Psoas muscle (tissue), 8 donors: ENCODE measurements around the gene RPL22. TPM values are rescaled to one million over a fixed set of nuclear protein-coding genes. Genes with fewer than 3 reads are reported as not detected.

Experiments
- ATAC-seq, 4 donors: fragments of 200-7000 bp; cut with Tn5 transposase; one replicate each; pipeline ENCODE4 v1.9.1; 2020; ENCODE audit warnings: moderate library complexity in 3 of 4, mild to moderate bottlenecking in 2 of 4
- DNase-seq, 2 donors: peaks; one replicate each; pipeline ENCODE4 v3.0.0-alpha.2; 2020
- H3K27ac ChIP-seq: fragments of 200-600 bp; one replicate; pipeline ENCODE4 v1.8.0; 2022
- H3K27me3 ChIP-seq, 3 donors: fragments of 200-600 bp in 1 of 3; one replicate each; pipeline versions ENCODE4 v1.6.1 to v1.8.0; 2013 to 2022; ENCODE audit warnings: low read length in 2 of 3, mild to moderate bottlenecking in 2 of 3, moderate library complexity in 1 of 3; ENCODE audit not compliant: insufficient read depth in 3 of 3
- H3K36me3 ChIP-seq, 2 donors: fragments of 200-600 bp in 1 of 2; one replicate each; pipeline versions ENCODE4 v1.6.1 to v1.8.0; 2013 to 2022; ENCODE audit warnings: low read depth in 1 of 2, mild to moderate bottlenecking in 1 of 2, moderate library complexity in 1 of 2; ENCODE audit not compliant: insufficient read depth in 1 of 2
- H3K4me1 ChIP-seq: fragments of 200-600 bp; one replicate; pipeline ENCODE4 v1.8.0; 2022
- H3K4me3 ChIP-seq: fragments of 200-600 bp; one replicate; pipeline ENCODE4 v1.8.0; 2022; ENCODE audit warnings: mild to moderate bottlenecking
- H3K9me3 ChIP-seq: fragments of 200-600 bp; one replicate; pipeline ENCODE4 v1.8.0; 2022
- WGBS, 3 donors: extraction: QIAGEN DNeasy Blood & Tissue Kit; methylation state at CpG; one replicate each; pipeline versions ENCODE4 v1.1.6 to v1.1.7; 2013; 5-methylcytosine and 5-hydroxymethylcytosine counted together
- intact Hi-C, 2 donors: fragments of 100-400 bp; cut with DNase I; formaldehyde crosslinking; loops; one replicate each; pipeline versions ENCODE4 v1.11.0 to v1.14.2; 2022
- polyA plus RNA-seq, 3 donors: library from polyadenylated mRNA; stranded (reverse); fragments of 200-250 nt; gene quantifications; one replicate each; pipeline ENCODE4 v1.2.3, GENCODE V29; 2013
- total RNA-seq, 4 donors: library from RNA; stranded (reverse); fragmentation: NEBNext Ultra II Directional in 2 of 4; extraction: Animal tissue kit (Norgen Biotek cat#: 25700) in 2 of 4; gene quantifications; one replicate each; pipeline versions ENCODE4 v1.2.1 to v1.2.4, GENCODE V29; 2021 to 2023
- TF ChIP-seq, protein P1 (sequence below): fragments of 200-600 bp; IDR thresholded peaks from one replicate; pipeline ENCODE4 v1.8.0; 2022; ENCODE audit warnings: antibody characterized with exemption
- donor health status: healthy with polysubstance abuse.
- donor health status: DM: no; HTN: no; CAD: no; lungs with moderate emphysema.
- donor health status: Bipolar disorder and iron deficiency.
- donor health status: healthy.
- donor health status: DM: yes; HTN: yes; CAD: no.
- donor health status: DM: no; HTN: no; CAD: no.
- donor health status: DM: no; HTN: no; CAD: no.
- donor health status: DM: yes; HTN: yes; CAD: no.

Gene RPL22
- total and polyA plus RNA-seq, 7 donors, result 285 to 417 (median 313) TPM

GRCh38 chr1:6209661-6210580 is 10.5 kb upstream of the RPL22 start:
- H3K27me3 ChIP-seq, result no peaks in the 10 kb centered on the region
- DNase-seq, result no peak
- peaks cover 0 to 14% of the 10 kb centered on the region in 2 donors for H3K36me3 ChIP-seq
- peak overlapping the region; percentile 65 for H3K4me3 ChIP-seq
- no peaks in the 10 kb centered on the region for H3K9me3 ChIP-seq
- H3K4me1 ChIP-seq, result peaks cover 19% of the 10 kb centered on the region
- TF ChIP-seq, protein P1, sequence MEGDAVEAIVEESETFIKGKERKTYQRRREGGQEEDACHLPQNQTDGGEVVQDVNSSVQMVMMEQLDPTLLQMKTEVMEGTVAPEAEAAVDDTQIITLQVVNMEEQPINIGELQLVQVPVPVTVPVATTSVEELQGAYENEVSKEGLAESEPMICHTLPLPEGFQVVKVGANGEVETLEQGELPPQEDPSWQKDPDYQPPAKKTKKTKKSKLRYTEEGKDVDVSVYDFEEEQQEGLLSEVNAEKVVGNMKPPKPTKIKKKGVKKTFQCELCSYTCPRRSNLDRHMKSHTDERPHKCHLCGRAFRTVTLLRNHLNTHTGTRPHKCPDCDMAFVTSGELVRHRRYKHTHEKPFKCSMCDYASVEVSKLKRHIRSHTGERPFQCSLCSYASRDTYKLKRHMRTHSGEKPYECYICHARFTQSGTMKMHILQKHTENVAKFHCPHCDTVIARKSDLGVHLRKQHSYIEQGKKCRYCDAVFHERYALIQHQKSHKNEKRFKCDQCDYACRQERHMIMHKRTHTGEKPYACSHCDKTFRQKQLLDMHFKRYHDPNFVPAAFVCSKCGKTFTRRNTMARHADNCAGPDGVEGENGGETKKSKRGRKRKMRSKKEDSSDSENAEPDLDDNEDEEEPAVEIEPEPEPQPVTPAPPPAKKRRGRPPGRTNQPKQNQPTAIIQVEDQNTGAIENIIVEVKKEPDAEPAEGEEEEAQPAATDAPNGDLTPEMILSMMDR, result no peak
- intact Hi-C loops, result loop anchor here in 1 of 2 donors (5.0 kb wide), 1 partner anchor 32 kb away; the partner anchor contains the start of gene HES3
- WGBS, 3 donors, result 88 to 95% (median 92%) methylated on average over 12 to 17 of the region's 17 CpGs
- no peak overlapping the region for H3K27ac ChIP-seq
- no peak for ATAC-seq

GRCh38 chr1:6208723-6209660 is 9.6 kb upstream of the RPL22 start:
- H3K27ac ChIP-seq, result peak overlapping the region; percentile 41
- H3K36me3 ChIP-seq, result peaks cover 0 to 14% of the 10 kb centered on the region in 2 donors
- peaks cover 19% of the 10 kb centered on the region for H3K4me1 ChIP-seq
- peak overlapping the region; percentile 65 for H3K4me3 ChIP-seq
- TF ChIP-seq, protein P1, result peak; percentile 54
- intact Hi-C loops, result loop anchor here in 1 of 2 donors (5.0 kb wide), 1 partner anchor 33 kb away; the partner anchor contains the start of gene HES3
- peak; percentile 43 to 75 (median 69) for ATAC-seq
- peak; percentile 56 to 74 for DNase-seq
- 9 to 25% (median 11%) methylated on average over 82 to 99 of the region's 99 CpGs for WGBS, 3 donors
- H3K27me3 ChIP-seq, result no peaks in the 10 kb centered on the region
- H3K9me3 ChIP-seq, result no peaks in the 10 kb centered on the region

GRCh38 chr1:6207921-6208320 is 8.5 kb upstream of the RPL22 start:
- Histone ChIP-seq H3K4me3 (no peak overlapping the region), H3K27ac (no peak overlapping the region), H3K36me3 (peaks cover 0 to 13% of the 10 kb centered on the region in 2 donors), H3K9me3 (no peaks in the 10 kb centered on the region), H3K27me3 (no peaks in the 10 kb centered on the region), H3K4me1 (peaks cover 19% of the 10 kb centered on the region)
- intact Hi-C loops, result loop anchor here in 1 of 2 donors (5.0 kb wide), 1 partner anchor 34 kb away; the partner anchor contains the start of gene HES3
- ATAC-seq, result no peak
- DNase-seq, result no peak
- WGBS, 3 donors, result 88 to 95% (median 89%) methylated on average over 10 of the region's 10 CpGs
- TF ChIP-seq, protein P1, result no peak

DNA sequence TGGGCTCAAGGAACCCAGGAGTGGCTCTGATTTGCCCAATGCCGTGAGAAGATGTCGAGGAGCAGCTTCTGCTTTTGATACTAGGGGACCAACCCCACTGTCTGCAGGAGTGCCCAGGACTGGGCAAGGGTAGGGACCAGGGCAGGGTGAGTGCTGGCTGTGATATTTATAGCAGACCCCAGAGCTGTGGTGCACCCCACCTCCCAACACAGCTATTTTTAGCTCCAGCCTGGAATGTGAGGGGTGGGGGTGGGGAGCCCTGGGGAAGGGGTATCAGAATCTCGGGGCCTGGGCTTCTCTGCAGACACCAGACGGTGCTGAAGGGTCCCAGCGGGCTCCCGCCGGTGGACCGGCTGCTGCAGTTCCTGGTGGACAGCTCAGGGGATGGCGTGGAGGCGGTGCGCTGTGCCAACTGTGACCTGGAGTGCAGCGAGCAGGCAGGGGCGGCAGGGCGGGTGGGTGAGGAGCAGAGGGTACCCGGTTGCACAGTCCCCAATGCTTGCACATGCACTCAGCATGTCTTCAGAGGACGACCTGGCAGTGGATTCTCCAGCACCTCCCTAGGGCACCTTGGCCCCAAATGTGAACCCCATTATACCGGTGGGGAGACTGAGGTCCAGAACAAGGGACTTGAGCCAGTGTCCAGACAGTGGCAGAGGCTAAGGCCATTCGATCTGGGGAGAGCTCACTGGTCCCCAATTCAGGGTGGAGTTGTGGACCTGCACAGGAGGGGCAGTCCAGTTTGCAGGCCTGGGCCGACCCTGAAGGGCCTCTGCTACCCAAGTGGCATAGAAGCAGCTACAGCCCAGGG is 7.9 kb upstream of the RPL22 start:
- Histone ChIP-seq H3K27ac (no peak overlapping the region), H3K4me3 (peak overlapping the region; percentile 76)

More for the DNA sequence above, 7.9 kb upstream of the RPL22 start:
- no peaks in the 10 kb centered on the region for H3K27me3 ChIP-seq
- intact Hi-C loops, result loop anchor here in 1 of 2 donors (5.0 kb wide), 1 partner anchor 35 kb away; the partner anchor contains the start of gene HES3
- TF ChIP-seq, protein P1, result no peak
- ATAC-seq (no peak), DNase-seq (peak in 1 of 2 donors; percentile 53)
- H3K9me3 ChIP-seq, result no peaks in the 10 kb centered on the region
- 77 to 86% (median 78%) methylated on average over 19 of the region's 19 CpGs for WGBS, 3 donors
- H3K4me1 ChIP-seq, result peaks cover 19% of the 10 kb centered on the region
- H3K36me3 ChIP-seq, result peaks cover 0 to 6% of the 10 kb centered on the region in 2 donors
